SH-SY5Y (cell line): ENCODE results near the gene WBP11.

Source experiments
- GATA2 ChIP-seq: IDR thresholded peaks from 2 replicates; pipeline ENCODE4 v1.6.1; 2011; ENCODE audit warnings: mild to moderate bottlenecking, low read depth, low read length
- GATA3 ChIP-seq: IDR thresholded peaks from 2 replicates; pipeline ENCODE4 v1.6.1; 2011; ENCODE audit warnings: low read depth, mild to moderate bottlenecking, low read length, moderate library complexity

GRCh38 chr12:14843425-14843887 lies 40.2 kb upstream of the WBP11 start, which contains the start of gene ART4:
- no peak for TF ChIP-seq GATA3
- no peak for TF ChIP-seq GATA2
